NCI-H748 treated with DMSO at 0.1 percent for 48 hours (cell line): ENCODE data around the gene SLC22A31.

Source experiments
- DNase-seq: peaks from one replicate; lab custom pipeline; 2025; lab: John Stamatoyannopoulos, UW

The SLC22A31 gene

GRCh38 chr16:89164847-89165680 lies 35.3 kb downstream of the SLC22A31 start:
- no peak for DNase-seq

- no peak for DNase-seq
Observed at GRCh38 chr16:89164436-89164835, 35.9 kb downstream of the SLC22A31 start.

GRCh38 chr16:89163297-89163696 lies 37.0 kb downstream of the SLC22A31 start:
- DNase-seq = no peak

GRCh38 chr16:89161763-89162713 lies 38.3 kb downstream of the SLC22A31 start:
- DNase-seq = no peak

GRCh38 chr16:89160977-89161701 lies 39.2 kb downstream of the SLC22A31 start:
- no peak for DNase-seq

GRCh38 chr16:89159850-89160354 lies 40.4 kb downstream of the SLC22A31 start:
- DNase-seq = no peak

- DNase-seq = no peak
Observed at GRCh38 chr16:89159066-89159849, 41.1 kb downstream of the SLC22A31 start.

- DNase-seq = no peak
Observed at GRCh38 chr16:89157778-89158177, 42.6 kb downstream of the SLC22A31 start.

GRCh38 chr16:89156740-89157645 lies 43.3 kb downstream of the SLC22A31 start:
- no peak for DNase-seq

GRCh38 chr16:89155851-89156739 lies 44.2 kb downstream of the SLC22A31 start:
- no peak for DNase-seq

GRCh38 chr16:89155184-89155679 lies 45.1 kb downstream of the SLC22A31 start:
- no peak for DNase-seq

- no peak for DNase-seq
Observed at GRCh38 chr16:89154390-89155183, 45.8 kb downstream of the SLC22A31 start.

GRCh38 chr16:89153848-89154271 lies 46.5 kb downstream of the SLC22A31 start:
- no peak for DNase-seq

- no peak for DNase-seq
Observed at GRCh38 chr16:89152831-89153700, 47.3 kb downstream of the SLC22A31 start.

- DNase-seq = no peak
Observed at GRCh38 chr16:89150981-89151380, 49.4 kb downstream of the SLC22A31 start.

- no peak for DNase-seq
Observed at GRCh38 chr16:89150090-89150835, 50.1 kb downstream of the SLC22A31 start.
